ENCODE measurements around the gene COMT.

Gene COMT

GRCh38 chr22:19994851-19995610, 53.5 kb downstream of the COMT start:
- Histone ChIP-seq H3K27ac (ENCODE audit: extremely low read depth, low read depth, low read length) (no peak overlapping the region), H3K36me3 (ENCODE audit: control insufficient read depth in 2 of 2, insufficient read depth in 1 of 2, low read length in 2 of 2) (no peaks in the 10 kb centered on the region), H3K4me1 (ENCODE audit: control insufficient read depth, insufficient read depth, low read length) (no peaks in the 10 kb centered on the region), H3K9me3 (ENCODE audit: control insufficient read depth, insufficient read depth, low read depth, low read length) (no peaks in the 10 kb centered on the region), H3K4me3 (ENCODE audit: low read depth, low read length) (no peak overlapping the region)
- ChIA-PET POLR2A (no interaction called here), CTCF (interaction anchor here (0.7 kb wide), 1 partner anchor 19 kb away, joined by 3 read pairs; no protein-coding TSS in a partner anchor)
- TF ChIP-seq ZBTB8A (tag by site-specific recombination; IDR thresholded peaks at IDR 0.05) (no peak), ZFHX2 (tag by site-specific recombination; conservative IDR thresholded peaks at IDR 0.05) (peak; percentile 78), ZSCAN23 (tag by site-specific recombination; IDR thresholded peaks at IDR 0.05) (no peak), ZNF366 (tag by site-specific recombination; conservative IDR thresholded peaks at IDR 0.05) (peak; percentile 92), EGR2 (tag by site-specific recombination; IDR thresholded peaks at IDR 0.05; ENCODE audit: low read depth) (peak; percentile 95), ZBTB17 (tag by site-specific recombination; IDR thresholded peaks at IDR 0.05) (peak; percentile 89), ZNF747 (tag by site-specific recombination; IDR thresholded peaks at IDR 0.05) (no peak), KLF10 (tag by site-specific recombination; IDR thresholded peaks at IDR 0.05) (no peak), ZNF501 (tag by site-specific recombination; IDR thresholded peaks at IDR 0.05) (no peak), PATZ1 (tag by site-specific recombination; IDR thresholded peaks at IDR 0.05) (no peak)

GRCh38 chr22:19995611-19996339, 54.2 kb downstream of the COMT start:
- CTCF ChIA-PET, result interaction anchor here (0.5 to 0.7 kb wide), 3 partner anchors 12 to 19 kb away, joined by 3 read pairs; no protein-coding TSS in a partner anchor

GRCh38 chr22:19996694-19997384, 55.3 kb downstream of the COMT start:
- H3K27ac ChIP-seq (ENCODE audit: extremely low read depth, low read depth, low read length), result no peak overlapping the region
- 0 out of 2 replicates have a peak, but pooled peaks have one; percentile 26 for TF ChIP-seq GLIS2 (tag by site-specific recombination; IDR thresholded peaks at IDR 0.05)
- TF ChIP-seq KLF1 (tag by site-specific recombination; IDR thresholded peaks at IDR 0.05), result peak; percentile 35; the same call in 1 of the 2 replicates
- peak; percentile 82 for TF ChIP-seq GLIS1 (tag by site-specific recombination; IDR thresholded peaks at IDR 0.05)
- no peak for TF ChIP-seq ZNF548 (tag by site-specific recombination; IDR thresholded peaks at IDR 0.05)
- no peak for TF ChIP-seq ZNF701 (tag by site-specific recombination; IDR thresholded peaks at IDR 0.05)
- no peak for TF ChIP-seq ZNF138 (tag by site-specific recombination; IDR thresholded peaks at IDR 0.05; ENCODE audit: borderline replicate concordance)
- no peak for TF ChIP-seq KLF9 (tag by site-specific recombination; IDR thresholded peaks at IDR 0.05; ENCODE audit: low read depth)
- no peaks in the 10 kb centered on the region for H3K4me1 ChIP-seq (ENCODE audit: control insufficient read depth, insufficient read depth, low read length)
- ChIA-PET POLR2A (interaction anchor here (1.8 kb wide), 1 partner anchor 10 kb away, joined by 3 read pairs; no protein-coding TSS in a partner anchor), CTCF (interaction anchor here (1.0 kb wide), 1 partner anchor 16 kb away, joined by 6 read pairs; no protein-coding TSS in a partner anchor)
- no peaks in the 10 kb centered on the region for H3K36me3 ChIP-seq (ENCODE audit: control insufficient read depth in 2 of 2, insufficient read depth in 1 of 2, low read length in 2 of 2)
- H3K4me3 ChIP-seq (ENCODE audit: low read depth, low read length), result no peak overlapping the region
- no peaks in the 10 kb centered on the region for H3K9me3 ChIP-seq (ENCODE audit: control insufficient read depth, insufficient read depth, low read depth, low read length)

More at GRCh38 chr22:19995611-19996339, 54.2 kb downstream of the COMT start:
- Histone ChIP-seq H3K36me3 (ENCODE audit: control insufficient read depth in 2 of 2, insufficient read depth in 1 of 2, low read length in 2 of 2) (no peaks in the 10 kb centered on the region), H3K27ac (ENCODE audit: extremely low read depth, low read depth, low read length) (no peak overlapping the region), H3K4me1 (ENCODE audit: control insufficient read depth, insufficient read depth, low read length) (no peaks in the 10 kb centered on the region), H3K4me3 (ENCODE audit: low read depth, low read length) (no peak overlapping the region), H3K9me3 (ENCODE audit: control insufficient read depth, insufficient read depth, low read depth, low read length) (no peaks in the 10 kb centered on the region)
- POLR2A ChIA-PET, result no interaction called here
- no peak for TF ChIP-seq ZBTB17 (tag by site-specific recombination; IDR thresholded peaks at IDR 0.05)
